Fibroblast of lung (primary cell): ENCODE measurements around the gene PKP3. TPM values are rescaled to one million over a fixed set of nuclear protein-coding genes. Genes with fewer than 3 reads are reported as not detected.
"Not testable (repeated sequence)": the region's sequence is repeated elsewhere in the genome, so short reads cannot be mapped to it uniquely, and the experiment has no call there.

ENCODE experiments used
- DNase-seq, 2 donors: peaks; one replicate each; pipeline versions ENCODE4 v3.0.0 to v3.0.0-alpha.2; 2010; ENCODE audit warnings: low read depth in 2 of 2
- H2AFZ ChIP-seq: 2 replicates; pipeline ENCODE4 v1.5.1; 2012; ENCODE audit warnings: low read length, control low read depth, inconsistent platforms
- H3K27ac ChIP-seq: 2 replicates; pipeline ENCODE4 v1.5.1; 2011; ENCODE audit warnings: low read length, control low read depth; ENCODE audit not compliant: insufficient read depth
- H3K27me3 ChIP-seq: 2 replicates; pipeline ENCODE4 v1.5.1; 2011; ENCODE audit warnings: mild to moderate bottlenecking, low read length; ENCODE audit not compliant: control insufficient read depth, insufficient read depth
- H3K36me3 ChIP-seq: 2 replicates; pipeline ENCODE4 v1.5.1; 2011; ENCODE audit warnings: low read length; ENCODE audit not compliant: control insufficient read depth, insufficient read depth
- H3K4me1 ChIP-seq: 2 replicates; pipeline ENCODE4 v1.5.1; 2011; ENCODE audit warnings: low read length; ENCODE audit not compliant: control insufficient read depth, insufficient read depth; ENCODE audit errors: extremely low read depth
- H3K4me2 ChIP-seq: 2 replicates; pipeline ENCODE4 v1.5.1; 2011; ENCODE audit warnings: low read length, control low read depth; ENCODE audit not compliant: insufficient read depth; ENCODE audit errors: extremely low read depth
- H3K4me3 ChIP-seq, 4 experiments: fragments of 200-600 bp in 1 of 4; sonication (generic) in 1 of 4; replicated peaks in 1 of 4; 2 replicates each; pipeline ENCODE4 v1.5.1; 2011 to 2016; ENCODE audit warnings: low read length in 4 of 4, low read depth in 3 of 4, mild to moderate bottlenecking in 3 of 4, control low read depth in 2 of 4, inconsistent platforms in 1 of 4, mixed read lengths in 1 of 4; ENCODE audit not compliant: insufficient read depth in 1 of 4; ENCODE audit errors: control extremely low read depth in 1 of 4
- H3K79me2 ChIP-seq: 2 replicates; pipeline ENCODE4 v1.5.1; 2012; ENCODE audit warnings: mild to moderate bottlenecking, low read length, inconsistent platforms; ENCODE audit not compliant: control insufficient read depth, insufficient read depth
- H3K9ac ChIP-seq: 2 replicates; pipeline ENCODE4 v1.5.1; 2011; ENCODE audit warnings: mild to moderate bottlenecking, low read length, control low read depth; ENCODE audit not compliant: insufficient read depth
- H3K9me3 ChIP-seq: 2 replicates; pipeline ENCODE4 v1.5.1; 2012; ENCODE audit warnings: low read depth, low read length; ENCODE audit not compliant: control insufficient read depth, insufficient read depth
- H4K20me1 ChIP-seq: 2 replicates; pipeline ENCODE4 v1.5.1; 2011; ENCODE audit warnings: low read length; ENCODE audit not compliant: control insufficient read depth, insufficient read depth; ENCODE audit errors: extremely low read depth
- CTCF ChIP-seq, 2 donors: IDR thresholded peaks in 1 of 2; conservative IDR thresholded peaks in 1 of 2; 1 replicate in 1 of 2; 2 replicates in 1 of 2; pipeline ENCODE4 v1.5.1; 2011 to 2012; ENCODE audit warnings: low read length in 2 of 2, control low read depth in 1 of 2, inconsistent platforms in 1 of 2, low read depth in 1 of 2, mild to moderate bottlenecking in 1 of 2
- EZH2 ChIP-seq: IDR thresholded peaks from 2 replicates; pipeline ENCODE4 v1.5.1; 2012; ENCODE audit warnings: low read length, control low read depth, mild to moderate bottlenecking; ENCODE audit errors: missing control alignments
- polyA plus RNA-seq, 2 donors: library from polyadenylated mRNA; depleted of rRNA in 1 of 2; stranded (reverse) in 1 of 2; unstranded in 1 of 2; fragments of >200 nt; gene quantifications; 2 replicates each; pipeline ENCODE4 v1.2.1, GENCODE V29; 2011 to 2012; ENCODE audit warnings: missing spikeins in 1 of 2
- total RNA-seq: library from RNA; depleted of rRNA; stranded (reverse); fragments of >200 nt; gene quantifications from 2 replicates; pipeline ENCODE4 v1.2.1, GENCODE V29; 2014

Gene PKP3
- total and polyA plus RNA-seq, 2 donors (not counting 1 experiment from before 2014, with no cell fraction given) = 0.17 to 0.83 TPM

DNA sequence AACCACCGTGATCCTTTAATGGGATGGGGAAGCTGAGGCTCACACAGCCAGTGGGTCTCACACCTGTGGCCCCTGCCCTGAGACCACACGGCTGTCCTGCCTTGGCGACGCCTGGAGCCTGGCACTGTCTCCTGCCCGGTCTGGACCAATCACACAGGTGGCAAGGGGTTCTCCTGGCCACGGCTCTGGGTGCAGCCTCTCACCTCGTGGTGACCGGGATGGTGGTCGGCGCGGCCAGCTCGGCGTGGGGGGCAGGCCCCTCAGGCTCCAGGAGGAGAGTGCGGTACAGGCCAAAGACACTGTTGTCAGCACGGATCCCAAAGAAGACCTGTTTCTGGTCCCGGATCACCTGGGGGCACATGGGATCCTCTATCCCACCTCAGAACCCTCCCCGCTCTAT, 39.1 kb downstream of the PKP3 start:
- no peaks in the 10 kb centered on the region for H3K36me3 ChIP-seq
- H2AFZ ChIP-seq = no peak overlapping the region
- no peaks in the 10 kb centered on the region for H3K4me1 ChIP-seq
- no peaks in the 10 kb centered on the region for H3K27me3 ChIP-seq
- no peak overlapping the region for H3K27ac ChIP-seq
- DNase-seq = no peak
- TF ChIP-seq CTCF (conservative IDR thresholded peaks at IDR 0.05 in 1 of 2, IDR thresholded peaks at IDR 0.05 in 1 of 2; ENCODE audit: low read depth in 1 of 2, low read length in 2 of 2) (no peak), EZH2 (no peak)
- H3K4me3 ChIP-seq = no peak overlapping the region
- H3K9ac ChIP-seq = no peak overlapping the region
- no peaks in the 10 kb centered on the region for H3K9me3 ChIP-seq
- H4K20me1 ChIP-seq = no peaks in the 10 kb centered on the region
- H3K4me2 ChIP-seq = no peak overlapping the region
- H3K79me2 ChIP-seq = no peaks in the 10 kb centered on the region

DNA sequence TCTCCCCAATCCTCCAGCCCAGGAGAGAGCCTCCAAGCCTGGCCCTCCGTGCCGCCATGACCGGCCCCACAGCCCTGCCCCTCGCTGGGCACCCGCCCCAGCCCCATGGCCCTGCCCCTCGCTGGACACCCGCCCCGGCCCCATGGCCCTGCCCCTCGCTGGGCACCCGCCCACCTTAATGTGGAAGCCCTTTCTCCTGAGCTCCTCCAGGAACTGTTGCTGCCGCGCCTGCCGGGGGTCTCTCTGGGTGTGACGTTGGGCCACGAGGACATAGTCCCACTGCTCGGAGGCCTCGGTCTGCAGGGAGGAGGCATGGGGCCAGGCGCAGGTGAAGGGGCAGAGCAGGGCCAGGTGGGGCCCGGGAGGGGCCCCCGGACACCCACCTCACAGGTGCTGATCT, 39.6 kb downstream of the PKP3 start:
- H3K9ac ChIP-seq = no peak overlapping the region
- DNase-seq = no peak
- H3K36me3 ChIP-seq = no peaks in the 10 kb centered on the region
- H3K79me2 ChIP-seq = no peaks in the 10 kb centered on the region
- TF ChIP-seq CTCF (conservative IDR thresholded peaks at IDR 0.05 in 1 of 2, IDR thresholded peaks at IDR 0.05 in 1 of 2; ENCODE audit: low read depth in 1 of 2, low read length in 2 of 2) (no peak), EZH2 (no peak)
- H3K4me3 ChIP-seq = no peak overlapping the region
- H3K9me3 ChIP-seq = no peaks in the 10 kb centered on the region
- H3K4me2 ChIP-seq = no peak overlapping the region
- H4K20me1 ChIP-seq = no peaks in the 10 kb centered on the region
- no peak overlapping the region for H2AFZ ChIP-seq
- no peak overlapping the region for H3K27ac ChIP-seq
- H3K4me1 ChIP-seq = no peaks in the 10 kb centered on the region
- H3K27me3 ChIP-seq = no peaks in the 10 kb centered on the region

GRCh38 chr11:434496-434895, 40.5 kb downstream of the PKP3 start:
- H3K36me3 ChIP-seq = no peaks in the 10 kb centered on the region
- DNase-seq = no peak
- no peak overlapping the region for H2AFZ ChIP-seq
- H3K9me3 ChIP-seq = no peaks in the 10 kb centered on the region
- H3K27ac ChIP-seq = no peak overlapping the region
- no peak overlapping the region for H3K9ac ChIP-seq
- no peaks in the 10 kb centered on the region for H3K27me3 ChIP-seq
- no peak overlapping the region for H3K4me2 ChIP-seq
- H3K4me1 ChIP-seq = no peaks in the 10 kb centered on the region
- no peaks in the 10 kb centered on the region for H3K79me2 ChIP-seq
- no peak overlapping the region for H3K4me3 ChIP-seq
- TF ChIP-seq CTCF (conservative IDR thresholded peaks at IDR 0.05 in 1 of 2, IDR thresholded peaks at IDR 0.05 in 1 of 2; ENCODE audit: low read depth in 1 of 2, low read length in 2 of 2) (no peak), EZH2 (no peak)
- no peaks in the 10 kb centered on the region for H4K20me1 ChIP-seq

GRCh38 chr11:434999-435740, 41.2 kb downstream of the PKP3 start:
- H3K36me3 ChIP-seq, H3K27me3 ChIP-seq, H3K9me3 ChIP-seq, DNase-seq, H3K9ac ChIP-seq, H2AFZ ChIP-seq, H3K79me2 ChIP-seq, H3K4me2 ChIP-seq, H3K4me1 ChIP-seq, H3K27ac ChIP-seq, H3K4me3 ChIP-seq, H4K20me1 ChIP-seq: not testable (repeated sequence)
